ENCODE measurements around the gene POM121. TPM values are rescaled to one million over a fixed set of nuclear protein-coding genes. Genes with fewer than 3 reads are reported as not detected.
"Not testable (repeated sequence)": the region's sequence is repeated elsewhere in the genome, so short reads cannot be mapped to it uniquely, and the experiment has no call there.

The POM121 gene
- total RNA-seq, 1 experiment from 2014 or later = 56.6 TPM

GRCh38 chr7:72982084-72982483, 57.2 kb downstream of the POM121 start:
- not testable (repeated sequence) for H3K4me3 ChIP-seq (ENCODE audit: low read depth, low read length, poor library complexity, severe bottlenecking); BruUV-seq (replicated peaks)

GRCh38 chr7:72990146-72990913, 65.4 kb downstream of the POM121 start:
- H3K27me3 ChIP-seq (replicated peaks; ENCODE audit: insufficient read depth, low read depth, low read length, poor library complexity); H3K4me3 ChIP-seq (ENCODE audit: low read depth, low read length, poor library complexity, severe bottlenecking); intact Hi-C loops (cut with micrococcal nuclease; ENCODE audit: unreplicated experiment); CTCF ChIA-PET; POLR2A ChIA-PET (ENCODE audit: low non-redundant PET); H3K4me1 ChIP-seq (ENCODE audit: insufficient read depth, low read length, poor library complexity, severe bottlenecking); BruUV-seq (replicated peaks); DNase-seq (ENCODE audit: low spot score); H3K36me3 ChIP-seq (ENCODE audit: insufficient read depth, low read length, poor library complexity, severe bottlenecking); H3K27ac ChIP-seq (ENCODE audit: low read depth, low read length, poor library complexity, severe bottlenecking); H3K9me3 ChIP-seq (ENCODE audit: low read depth, low read length, poor library complexity, severe bottlenecking): not testable (repeated sequence)

More at GRCh38 chr7:72982084-72982483, 57.2 kb downstream of the POM121 start:
- intact Hi-C loops (cut with micrococcal nuclease; ENCODE audit: unreplicated experiment); H3K27me3 ChIP-seq (replicated peaks; ENCODE audit: insufficient read depth, low read depth, low read length, poor library complexity); CTCF ChIA-PET; POLR2A ChIA-PET (ENCODE audit: low non-redundant PET); H3K27ac ChIP-seq (ENCODE audit: low read depth, low read length, poor library complexity, severe bottlenecking); DNase-seq (ENCODE audit: low spot score); H3K4me1 ChIP-seq (ENCODE audit: insufficient read depth, low read length, poor library complexity, severe bottlenecking); H3K36me3 ChIP-seq (ENCODE audit: insufficient read depth, low read length, poor library complexity, severe bottlenecking); H3K9me3 ChIP-seq (ENCODE audit: low read depth, low read length, poor library complexity, severe bottlenecking): not testable (repeated sequence)

- H3K36me3 ChIP-seq (ENCODE audit: insufficient read depth, low read length, poor library complexity, severe bottlenecking); DNase-seq (ENCODE audit: low spot score); H3K4me1 ChIP-seq (ENCODE audit: insufficient read depth, low read length, poor library complexity, severe bottlenecking); H3K27ac ChIP-seq (ENCODE audit: low read depth, low read length, poor library complexity, severe bottlenecking); intact Hi-C loops (cut with micrococcal nuclease; ENCODE audit: unreplicated experiment); H3K9me3 ChIP-seq (ENCODE audit: low read depth, low read length, poor library complexity, severe bottlenecking); H3K4me3 ChIP-seq (ENCODE audit: low read depth, low read length, poor library complexity, severe bottlenecking); CTCF ChIA-PET; POLR2A ChIA-PET (ENCODE audit: low non-redundant PET); BruUV-seq (replicated peaks); H3K27me3 ChIP-seq (replicated peaks; ENCODE audit: insufficient read depth, low read depth, low read length, poor library complexity): not testable (repeated sequence)
These were observed 70.6 kb downstream of the POM121 start for GRCh38 chr7:72995484-72995883.

GRCh38 chr7:72997447-72997846, 72.6 kb downstream of the POM121 start:
- DNase-seq (ENCODE audit: low spot score); H3K4me1 ChIP-seq (ENCODE audit: insufficient read depth, low read length, poor library complexity, severe bottlenecking); H3K9me3 ChIP-seq (ENCODE audit: low read depth, low read length, poor library complexity, severe bottlenecking); H3K27me3 ChIP-seq (replicated peaks; ENCODE audit: insufficient read depth, low read depth, low read length, poor library complexity); intact Hi-C loops (cut with micrococcal nuclease; ENCODE audit: unreplicated experiment); H3K27ac ChIP-seq (ENCODE audit: low read depth, low read length, poor library complexity, severe bottlenecking); H3K36me3 ChIP-seq (ENCODE audit: insufficient read depth, low read length, poor library complexity, severe bottlenecking); CTCF ChIA-PET; POLR2A ChIA-PET (ENCODE audit: low non-redundant PET); H3K4me3 ChIP-seq (ENCODE audit: low read depth, low read length, poor library complexity, severe bottlenecking); BruUV-seq (replicated peaks): not testable (repeated sequence)

- TSS peak; percentile 12 for BruUV-seq (replicated peaks)
- CTCF ChIA-PET = not testable (repeated sequence)
These were observed 73.1 kb downstream of the POM121 start for GRCh38 chr7:72997887-72998468.

More at GRCh38 chr7:72997887-72998468, 73.1 kb downstream of the POM121 start:
- H3K4me3 ChIP-seq (ENCODE audit: low read depth, low read length, poor library complexity, severe bottlenecking); POLR2A ChIA-PET (ENCODE audit: low non-redundant PET); H3K27ac ChIP-seq (ENCODE audit: low read depth, low read length, poor library complexity, severe bottlenecking); H3K9me3 ChIP-seq (ENCODE audit: low read depth, low read length, poor library complexity, severe bottlenecking); DNase-seq (ENCODE audit: low spot score); H3K4me1 ChIP-seq (ENCODE audit: insufficient read depth, low read length, poor library complexity, severe bottlenecking); intact Hi-C loops (cut with micrococcal nuclease; ENCODE audit: unreplicated experiment); H3K36me3 ChIP-seq (ENCODE audit: insufficient read depth, low read length, poor library complexity, severe bottlenecking); H3K27me3 ChIP-seq (replicated peaks; ENCODE audit: insufficient read depth, low read depth, low read length, poor library complexity): not testable (repeated sequence)

Other genes with a start within 250 kb of the POM121 start
- gene TYW1B, start 96.9 kb upstream of the POM121 start, total RNA-seq (2021) = 2.6 TPM in 2 replicates
- 0.31 TPM in 1 of 2 replicates, not detected in the other for gene TRIM74, start 44.4 kb downstream of the POM121 start, total RNA-seq (2021)
- not detected in 2 replicates for gene SPDYE8, start 104.7 kb downstream of the POM121 start, total RNA-seq (2021)
- gene SPDYE11, start 132.8 kb downstream of the POM121 start, total RNA-seq (2021) = not detected in 2 replicates
- not detected in 2 replicates for gene SPDYE9, start 160.9 kb downstream of the POM121 start, total RNA-seq (2021)

Measured in A673 (cell line).